ENCODE measurements around the gene LHFPL4. TPM values are rescaled to one million over a fixed set of nuclear protein-coding genes. Genes with fewer than 3 reads are reported as not detected.
"Not testable (repeated sequence)": the region's sequence is repeated elsewhere in the genome, so short reads cannot be mapped to it uniquely, and the experiment has no call there.

LHFPL4 gene
- total RNA-seq (not detected), polyA plus RNA-seq (under 1 TPM; 0.08 to 0.13 TPM), total RNA-seq (not detected)

- no peak within 1 kb of the TSS for H3K27ac ChIP-seq (ENCODE audit: low read depth, low read length)
- H3K4me3 ChIP-seq (ENCODE audit: low read length) = no peak within 1 kb of the TSS
- Mint-ChIP-seq H3K4me3 (peak within 1 kb of the TSS in 5 of 10 donors; percentile 12 to 70 (median 18)), H3K4me1 (peaks cover 2 to 14% (median 10%) of the 10 kb centered on the region in 7 donors), H3K27ac (no peak within 1 kb of the TSS), H3K36me3 (peaks cover 0 to 11% (median 4%) of the 10 kb centered on the region in 5 donors), H3K9me3 (peaks cover 0 to 25% (median 10%) of the 10 kb centered on the region in 11 donors), H3K27me3 (peaks cover 46 to 80% (median 74%) of the 10 kb centered on the region in 5 donors)
- no peaks in the 10 kb centered on the region for H3K9me3 ChIP-seq (ENCODE audit: control insufficient read depth in 2 of 3, low read length in 3 of 3)
- CTCF ChIA-PET = no interaction called here
- H3K27me3 ChIP-seq (ENCODE audit: control insufficient read depth in 2 of 2, insufficient read depth in 2 of 2, low read length in 2 of 2) = no peaks in the 10 kb centered on the region
- ATAC-seq = no peak
- no peaks in the 10 kb centered on the region for H3K36me3 ChIP-seq (ENCODE audit: control insufficient read depth in 2 of 3, insufficient read depth in 3 of 3, low read length in 3 of 3)
- DNase-seq = no peak
- intact Hi-C loops (cut with micrococcal nuclease) = no loop called here
- POLR2A ChIA-PET = no interaction called here
- no peaks in the 10 kb centered on the region for H3K4me1 ChIP-seq (ENCODE audit: control insufficient read depth in 2 of 2, insufficient read depth in 2 of 2, low read length in 2 of 2)
These were observed at the start of gene LHFPL4 for GRCh38 chr3:9553021-9553947. Gene LHFPL4, minus strand, starts transcription at chr3:9553822. Its CDS starts 1,143 bp downstream, at chr3:9552679.

GRCh38 chr3:9602620-9603019 is 49.0 kb upstream of the LHFPL4 start:
- Histone ChIP-seq H3K27me3 (ENCODE audit: control insufficient read depth in 2 of 2, insufficient read depth in 2 of 2, low read length in 2 of 2) (peaks cover 0 to 4% of the 10 kb centered on the region in 2 donors), H3K4me1 (ENCODE audit: control insufficient read depth in 2 of 2, insufficient read depth in 2 of 2, low read length in 2 of 2) (no peaks in the 10 kb centered on the region), H3K4me3 (ENCODE audit: low read length) (no peak overlapping the region), H3K9me3 (ENCODE audit: control insufficient read depth in 2 of 3, low read length in 3 of 3) (peaks cover 0 to 12% (median 0%) of the 10 kb centered on the region in 3 experiments), H3K27ac (ENCODE audit: low read depth, low read length) (no peak overlapping the region), H3K36me3 (ENCODE audit: control insufficient read depth in 2 of 3, insufficient read depth in 3 of 3, low read length in 3 of 3) (no peaks in the 10 kb centered on the region)
- ChIA-PET POLR2A (no interaction called here), CTCF (no interaction called here)
- Mint-ChIP-seq H3K4me1 (peaks cover 0 to 10% (median 6%) of the 10 kb centered on the region in 7 donors), H3K36me3 (peaks cover 0 to 16% (median 13%) of the 10 kb centered on the region in 5 donors), H3K9me3 (peaks cover 3 to 39% (median 15%) of the 10 kb centered on the region in 11 donors), H3K4me3 (no peak overlapping the region), H3K27ac (no peak overlapping the region), H3K27me3 (peaks cover 29 to 72% (median 57%) of the 10 kb centered on the region in 5 donors)
- intact Hi-C loops (cut with micrococcal nuclease) = no loop called here
- ATAC-seq (no peak), DNase-seq (no peak)

- Mint-ChIP-seq H3K9me3 (peaks cover 1 to 36% (median 12%) of the 10 kb centered on the region in 11 donors), H3K36me3 (peaks cover 0 to 14% (median 10%) of the 10 kb centered on the region in 5 donors), H3K27me3 (peaks cover 29 to 68% (median 55%) of the 10 kb centered on the region in 5 donors), H3K4me3 (peak overlapping the region in 2 of 10 donors; percentile 29 to 55), H3K4me1 (peaks cover 0 to 10% (median 6%) of the 10 kb centered on the region in 7 donors)
- H3K4me3 ChIP-seq (ENCODE audit: low read length); H3K27ac Mint-ChIP-seq; intact Hi-C loops (cut with micrococcal nuclease); H3K27ac ChIP-seq (ENCODE audit: low read depth, low read length); POLR2A ChIA-PET; H3K36me3 ChIP-seq (ENCODE audit: control insufficient read depth in 2 of 3, insufficient read depth in 3 of 3, low read length in 3 of 3); H3K27me3 ChIP-seq (ENCODE audit: control insufficient read depth in 2 of 2, insufficient read depth in 2 of 2, low read length in 2 of 2); DNase-seq; ATAC-seq; H3K4me1 ChIP-seq (ENCODE audit: control insufficient read depth in 2 of 2, insufficient read depth in 2 of 2, low read length in 2 of 2): not testable (repeated sequence)
- CTCF ChIA-PET = interaction anchor here (0.6 kb wide), 1 partner anchor 9 kb away, joined by 4 read pairs; no protein-coding TSS in a partner anchor
- H3K9me3 ChIP-seq (ENCODE audit: control insufficient read depth in 2 of 3, low read length in 3 of 3) = peaks cover 0 to 12% (median 0%) of the 10 kb centered on the region in 3 experiments
These were observed 47.5 kb upstream of the LHFPL4 start for GRCh38 chr3:9601006-9601581.

DNA sequence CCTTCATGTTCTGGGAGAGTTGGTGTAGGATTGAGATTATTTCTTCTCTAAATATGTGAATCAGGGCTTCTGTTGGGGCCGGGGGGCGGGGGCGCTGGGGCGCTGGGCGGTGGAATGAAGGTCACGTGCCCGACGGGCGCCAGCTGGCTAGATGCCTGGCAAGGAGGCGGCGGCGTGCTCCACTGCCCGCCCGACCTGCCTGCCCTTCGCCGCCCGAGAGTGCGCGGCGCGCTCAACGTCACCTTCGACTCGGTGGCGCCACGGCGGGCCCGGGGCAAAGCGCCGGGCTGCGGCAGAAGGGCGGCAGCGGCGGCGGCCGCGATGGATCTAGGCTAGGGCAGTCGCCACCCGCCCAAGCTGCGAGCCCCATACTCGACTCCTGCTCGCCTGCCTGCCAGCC is 47.0 kb upstream of the LHFPL4 start:
- peaks cover 0 to 4% of the 10 kb centered on the region in 2 donors for H3K27me3 ChIP-seq (ENCODE audit: control insufficient read depth in 2 of 2, insufficient read depth in 2 of 2, low read length in 2 of 2)
- Mint-ChIP-seq H3K27ac (no peak overlapping the region), H3K4me1 (peaks cover 0 to 10% (median 6%) of the 10 kb centered on the region in 7 donors), H3K27me3 (peaks cover 29 to 63% (median 51%) of the 10 kb centered on the region in 5 donors), H3K9me3 (peaks cover 0 to 31% (median 10%) of the 10 kb centered on the region in 11 donors), H3K4me3 (peak overlapping the region in 8 of 10 donors; percentile 34 to 71 (median 66)), H3K36me3 (peaks cover 0 to 12% (median 8%) of the 10 kb centered on the region in 5 donors)
- H3K4me1 ChIP-seq (ENCODE audit: control insufficient read depth in 2 of 2, insufficient read depth in 2 of 2, low read length in 2 of 2) = no peaks in the 10 kb centered on the region
- no peak for ATAC-seq
- ChIA-PET CTCF (interaction anchor here (0.6 kb wide), 1 partner anchor 9 kb away, joined by 4 read pairs; no protein-coding TSS in a partner anchor), POLR2A (no interaction called here)
- DNase-seq = peak in 1 of 9 donors; percentile 22
- intact Hi-C loops (cut with micrococcal nuclease) = no loop called here
- no peak overlapping the region for H3K27ac ChIP-seq (ENCODE audit: low read depth, low read length)
- no peaks in the 10 kb centered on the region for H3K36me3 ChIP-seq (ENCODE audit: control insufficient read depth in 2 of 3, insufficient read depth in 3 of 3, low read length in 3 of 3)
- peaks cover 0 to 11% (median 0%) of the 10 kb centered on the region in 3 experiments for H3K9me3 ChIP-seq (ENCODE audit: control insufficient read depth in 2 of 3, low read length in 3 of 3)
- no peak overlapping the region for H3K4me3 ChIP-seq (ENCODE audit: low read length)

- intact Hi-C loops (cut with micrococcal nuclease) = no loop called here
- Mint-ChIP-seq H3K9me3 (peaks cover 0 to 23% (median 2%) of the 10 kb centered on the region in 11 donors), H3K36me3 (peaks cover 0 to 6% (median 3%) of the 10 kb centered on the region in 5 donors), H3K4me1 (peaks cover 0 to 10% (median 6%) of the 10 kb centered on the region in 7 donors), H3K27ac (no peak overlapping the region), H3K4me3 (peak overlapping the region in 1 of 10 donors; percentile 21), H3K27me3 (peaks cover 29 to 55% (median 45%) of the 10 kb centered on the region in 5 donors)
- Histone ChIP-seq H3K36me3 (ENCODE audit: control insufficient read depth in 2 of 3, insufficient read depth in 3 of 3, low read length in 3 of 3) (no peaks in the 10 kb centered on the region), H3K4me3 (ENCODE audit: low read length) (no peak overlapping the region), H3K4me1 (ENCODE audit: control insufficient read depth in 2 of 2, insufficient read depth in 2 of 2, low read length in 2 of 2) (no peaks in the 10 kb centered on the region), H3K27ac (ENCODE audit: low read depth, low read length) (no peak overlapping the region), H3K9me3 (ENCODE audit: control insufficient read depth in 2 of 3, low read length in 3 of 3) (no peaks in the 10 kb centered on the region), H3K27me3 (ENCODE audit: control insufficient read depth in 2 of 2, insufficient read depth in 2 of 2, low read length in 2 of 2) (peaks cover 0 to 4% of the 10 kb centered on the region in 2 donors)
- ATAC-seq = no peak
- CTCF ChIA-PET = no interaction called here
- DNase-seq = no peak
- POLR2A ChIA-PET = no interaction called here
These were observed 45.3 kb upstream of the LHFPL4 start for GRCh38 chr3:9598783-9599387.

- H3K27me3 Mint-ChIP-seq = peaks cover 20 to 34% (median 26%) of the 10 kb centered on the region in 5 donors
- no peak overlapping the region for H3K27ac Mint-ChIP-seq
- Histone ChIP-seq H3K9me3 (ENCODE audit: control insufficient read depth in 2 of 3, low read length in 3 of 3) (no peaks in the 10 kb centered on the region), H3K27me3 (ENCODE audit: control insufficient read depth in 2 of 2, insufficient read depth in 2 of 2, low read length in 2 of 2) (no peaks in the 10 kb centered on the region), H3K36me3 (ENCODE audit: control insufficient read depth in 2 of 3, insufficient read depth in 3 of 3, low read length in 3 of 3) (no peaks in the 10 kb centered on the region), H3K4me1 (ENCODE audit: control insufficient read depth in 2 of 2, insufficient read depth in 2 of 2, low read length in 2 of 2) (no peaks in the 10 kb centered on the region), H3K27ac (ENCODE audit: low read depth, low read length) (no peak overlapping the region), H3K4me3 (ENCODE audit: low read length) (no peak overlapping the region)
- H3K4me3 Mint-ChIP-seq = no peak overlapping the region
- peaks cover 0 to 19% (median 3%) of the 10 kb centered on the region in 11 donors for H3K9me3 Mint-ChIP-seq
- CTCF ChIA-PET = no interaction called here
- POLR2A ChIA-PET = no interaction called here
- no peak for DNase-seq
- peaks cover 0 to 6% (median 1%) of the 10 kb centered on the region in 5 donors for H3K36me3 Mint-ChIP-seq
- intact Hi-C loops (cut with micrococcal nuclease) = no loop called here
- ATAC-seq = no peak
- peaks cover 0 to 10% (median 6%) of the 10 kb centered on the region in 7 donors for H3K4me1 Mint-ChIP-seq
These were observed 42.3 kb upstream of the LHFPL4 start for GRCh38 chr3:9595877-9596276.
